NCI-H1105 (cell line): ENCODE results near the gene ATP2B2.
"Not testable (repeated sequence)": the region's sequence is repeated elsewhere in the genome, so short reads cannot be mapped to it uniquely, and the experiment has no call there.

Source experiments
- DNase-seq: peaks from one replicate; lab custom pipeline; 2025; lab: John Stamatoyannopoulos, UW

Gene ATP2B2

DNA sequence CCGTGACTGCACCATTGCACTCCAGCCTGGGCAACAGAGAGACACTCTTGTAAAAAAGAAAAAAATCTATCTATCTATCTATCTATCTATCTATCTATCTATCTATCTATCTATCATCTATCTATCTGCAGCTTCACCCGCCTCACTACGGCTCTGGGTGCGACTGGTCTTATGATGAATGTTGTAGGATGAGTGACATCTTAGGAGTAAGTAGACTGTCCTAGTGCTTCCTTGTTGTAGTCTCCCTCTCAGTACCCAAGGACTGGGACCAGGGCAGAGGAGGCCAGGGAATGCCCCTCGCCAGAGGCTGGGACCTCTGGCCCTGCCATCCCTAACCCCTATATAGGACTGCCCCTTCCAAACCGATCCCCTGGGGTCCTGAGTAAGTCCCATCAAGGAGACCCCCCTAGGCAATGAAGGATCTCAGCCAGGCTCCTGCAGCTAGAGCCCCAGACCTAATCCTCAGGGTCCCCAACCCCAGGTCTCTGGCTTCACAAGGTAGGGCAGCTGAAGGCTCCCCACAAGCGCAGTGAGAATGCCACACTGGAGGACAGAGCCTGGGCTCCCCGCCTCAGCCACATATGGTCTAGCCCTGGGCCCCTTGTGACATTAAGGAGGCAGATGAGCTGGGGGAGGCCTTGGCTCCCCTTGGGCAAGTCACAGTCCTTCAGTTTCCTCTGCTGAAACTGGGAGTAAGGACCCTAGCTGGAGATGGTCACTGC is 183.6 kb downstream of the ATP2B2 start:
- no peak for DNase-seq

- DNase-seq, result no peak
Measured at GRCh38 chr3:10320320-10320677, 185.1 kb downstream of the ATP2B2 start.

GRCh38 chr3:10319804-10320203 is 185.6 kb downstream of the ATP2B2 start:
- no peak for DNase-seq

DNA sequence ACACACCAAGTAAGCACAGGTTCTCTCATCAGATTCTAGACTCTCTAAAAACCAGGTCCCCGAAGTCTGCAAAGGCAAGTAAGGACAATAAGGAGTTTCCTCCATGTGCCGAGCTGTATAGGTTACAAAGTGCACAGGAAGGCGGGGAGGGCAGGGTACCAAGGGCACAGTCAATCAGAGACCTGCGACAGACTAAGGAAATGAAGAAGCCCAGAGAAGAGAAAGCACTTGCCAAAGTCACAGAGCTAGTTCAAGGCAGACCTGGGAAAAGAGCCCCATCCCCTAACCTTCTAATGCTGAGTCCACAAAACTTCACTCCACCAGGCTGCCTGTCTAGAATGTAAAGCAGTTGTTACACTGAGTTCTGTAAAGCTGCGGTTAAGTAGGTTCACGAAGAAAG is 186.1 kb downstream of the ATP2B2 start:
- DNase-seq, result no peak

- no peak for DNase-seq
Measured at GRCh38 chr3:10317961-10318350, 187.4 kb downstream of the ATP2B2 start.

DNA sequence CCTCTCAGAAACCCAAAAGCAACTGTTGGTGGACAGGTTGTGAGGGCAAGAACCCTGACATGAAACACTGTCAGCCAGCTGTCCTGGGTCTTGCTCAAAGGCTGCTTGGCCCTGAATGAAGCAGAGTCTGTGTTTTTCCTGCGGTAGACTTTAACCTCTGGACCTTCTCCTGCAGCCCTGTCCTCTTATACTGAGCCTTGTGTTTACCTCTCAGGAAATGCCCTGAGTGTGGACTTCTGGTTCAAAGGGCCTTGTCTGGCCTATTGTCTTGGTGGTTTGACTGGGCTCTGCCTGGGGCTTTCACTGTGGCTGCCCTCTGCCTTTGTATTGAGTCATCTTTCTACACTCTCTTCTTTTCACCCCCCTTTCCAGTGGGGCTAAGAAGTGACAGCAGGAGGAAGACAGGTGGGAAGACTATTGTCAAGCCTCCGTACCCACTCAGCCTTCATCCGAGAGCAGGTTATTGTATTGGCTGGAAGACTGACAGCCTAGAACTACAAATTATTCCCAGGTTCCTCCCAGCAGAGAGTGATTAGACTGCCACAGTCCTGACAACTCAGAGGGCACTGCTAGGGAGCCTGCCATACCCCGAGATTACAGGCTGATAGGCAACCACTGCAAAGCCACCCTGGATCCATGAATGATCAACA is 187.9 kb downstream of the ATP2B2 start:
- DNase-seq, result no peak

DNA sequence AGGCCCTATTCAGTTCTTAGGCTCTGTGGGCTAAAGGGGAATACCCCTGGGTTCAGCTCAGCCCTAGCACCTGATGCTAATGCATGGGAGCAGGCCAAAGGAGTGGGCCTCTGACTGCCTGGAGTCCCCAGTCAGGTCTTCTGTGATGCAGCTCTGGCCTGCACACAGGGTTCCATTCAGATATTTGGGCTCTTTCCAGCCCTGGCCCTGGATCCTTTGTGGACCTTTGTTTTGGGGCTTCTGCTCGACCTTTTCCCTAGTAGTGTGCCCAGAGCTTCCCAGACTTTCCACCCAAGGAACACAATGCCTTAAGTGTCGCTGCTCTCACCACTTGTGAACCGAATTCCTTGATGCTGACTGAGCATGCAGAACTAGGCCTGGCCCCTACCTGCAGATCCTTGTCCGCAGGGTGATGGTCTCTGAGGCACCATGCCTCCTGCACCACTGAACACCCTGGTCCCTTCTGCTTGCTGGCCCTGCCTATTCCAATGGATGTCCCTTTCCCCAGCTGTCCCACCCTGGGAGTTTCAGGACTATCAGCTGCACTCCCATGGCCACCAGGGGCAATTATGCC is 189.5 kb downstream of the ATP2B2 start:
- DNase-seq, result no peak

GRCh38 chr3:10315101-10315500 is 190.3 kb downstream of the ATP2B2 start:
- DNase-seq, result no peak

GRCh38 chr3:10312861-10313260 is 192.5 kb downstream of the ATP2B2 start:
- no peak for DNase-seq

GRCh38 chr3:10312391-10312790 is 193.0 kb downstream of the ATP2B2 start:
- DNase-seq, result no peak

DNA sequence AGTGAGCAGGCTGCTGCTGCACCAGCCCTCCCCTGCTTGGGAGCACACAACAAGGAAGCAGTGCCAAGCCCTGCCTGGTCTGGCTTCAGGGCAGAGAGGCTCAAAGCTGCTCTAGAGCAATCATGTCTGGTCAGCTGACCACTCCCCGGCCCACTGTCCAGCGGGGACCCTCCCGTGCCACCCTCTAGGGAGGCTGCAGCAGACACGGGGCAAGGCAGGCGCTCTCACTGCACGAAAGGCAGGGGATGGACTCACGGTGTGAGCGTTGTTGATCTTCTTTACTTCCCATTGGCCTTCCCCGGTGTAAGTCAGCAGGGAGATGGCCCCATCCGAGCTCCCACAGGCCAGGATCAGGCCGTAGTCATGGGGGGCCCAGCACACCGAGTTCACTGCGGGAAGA is 193.7 kb downstream of the ATP2B2 start:
- no peak for DNase-seq

DNA sequence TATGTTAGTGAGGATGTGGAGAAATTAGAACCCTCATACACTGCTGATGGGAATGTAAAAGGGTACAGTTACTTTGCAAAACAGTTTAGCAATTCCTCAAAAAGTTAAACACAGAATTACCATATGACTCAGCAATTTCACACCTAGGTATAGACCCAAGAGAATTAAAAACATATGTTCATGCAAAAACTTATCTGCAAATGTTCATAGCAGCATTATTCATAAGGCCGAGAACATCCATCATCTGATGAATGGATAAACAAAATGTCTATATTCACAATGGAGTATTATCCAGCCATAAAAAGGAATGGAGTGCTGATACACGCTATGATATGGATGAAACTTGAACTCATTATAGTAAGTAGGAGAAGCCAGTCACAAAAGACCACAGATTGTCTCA is 194.8 kb downstream of the ATP2B2 start:
- no peak for DNase-seq

- no peak for DNase-seq
Measured at GRCh38 chr3:10309736-10310135, 195.7 kb downstream of the ATP2B2 start.

DNA sequence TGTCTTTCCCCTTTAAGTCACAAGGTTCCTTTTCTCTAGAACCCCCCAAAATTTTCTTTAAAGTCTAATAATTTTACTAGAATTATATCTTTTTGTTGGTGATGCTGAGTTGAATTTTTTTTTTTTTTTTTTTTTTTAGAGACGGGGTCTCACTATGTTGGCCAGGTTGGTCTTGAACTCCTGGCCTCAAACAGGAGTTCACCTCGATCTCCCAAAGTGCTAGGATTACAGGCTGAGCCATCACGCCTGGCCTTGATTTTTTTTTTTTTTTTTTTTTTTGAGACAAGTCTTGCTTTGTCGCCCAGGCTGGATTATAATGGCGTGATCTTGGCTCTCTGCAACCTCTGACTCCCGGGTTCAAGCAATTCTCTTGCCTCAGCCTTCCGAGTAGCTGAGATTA is 196.7 kb downstream of the ATP2B2 start:
- DNase-seq, result no peak

DNA sequence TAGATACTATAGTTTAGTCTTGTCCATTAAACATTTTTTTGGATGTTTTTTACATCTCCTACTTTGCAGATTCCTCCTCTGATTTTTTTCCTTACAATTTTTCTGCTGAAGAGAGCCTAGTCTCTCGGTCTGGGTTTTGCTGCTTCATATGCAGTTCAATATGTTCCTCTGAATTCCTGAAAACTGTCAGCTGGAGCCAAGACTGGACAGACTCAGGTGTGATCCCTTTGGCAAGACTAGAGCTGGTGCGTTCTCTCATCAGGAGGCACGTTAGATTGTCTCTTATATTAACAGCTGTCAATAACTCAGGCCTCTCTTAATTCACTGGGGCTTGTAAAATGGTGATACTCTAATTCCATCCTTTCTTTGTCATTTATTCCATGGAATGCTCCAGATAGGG is 199.2 kb downstream of the ATP2B2 start:
- no peak for DNase-seq

- no peak for DNase-seq
Measured at GRCh38 chr3:10305331-10305902, 200.0 kb downstream of the ATP2B2 start.

GRCh38 chr3:10304905-10305304 is 200.5 kb downstream of the ATP2B2 start:
- DNase-seq, result no peak

- DNase-seq, result no peak
Measured at GRCh38 chr3:10303785-10304184, 201.6 kb downstream of the ATP2B2 start.

DNA sequence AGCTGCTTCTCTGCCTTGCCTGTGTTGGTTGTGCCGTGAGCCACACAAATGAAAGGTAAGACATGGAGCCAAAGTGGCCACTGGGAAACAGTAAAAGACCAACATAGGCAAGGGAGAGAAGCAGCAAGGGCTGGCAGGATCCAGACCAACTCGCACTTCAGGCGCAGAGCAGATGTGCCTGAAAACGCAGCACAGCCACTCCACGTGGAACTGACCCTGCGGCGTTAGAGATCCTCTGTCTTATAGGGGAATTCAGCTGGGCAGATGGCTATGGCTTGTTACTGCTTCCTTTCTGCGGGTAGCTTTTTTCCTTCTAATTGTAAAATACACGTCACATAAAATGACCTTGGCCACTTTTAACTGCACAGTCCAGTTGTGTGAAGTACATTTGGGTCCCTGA is 202.3 kb downstream of the ATP2B2 start:
- no peak for DNase-seq

GRCh38 chr3:10300087-10300486 is 205.3 kb downstream of the ATP2B2 start:
- no peak for DNase-seq

DNA sequence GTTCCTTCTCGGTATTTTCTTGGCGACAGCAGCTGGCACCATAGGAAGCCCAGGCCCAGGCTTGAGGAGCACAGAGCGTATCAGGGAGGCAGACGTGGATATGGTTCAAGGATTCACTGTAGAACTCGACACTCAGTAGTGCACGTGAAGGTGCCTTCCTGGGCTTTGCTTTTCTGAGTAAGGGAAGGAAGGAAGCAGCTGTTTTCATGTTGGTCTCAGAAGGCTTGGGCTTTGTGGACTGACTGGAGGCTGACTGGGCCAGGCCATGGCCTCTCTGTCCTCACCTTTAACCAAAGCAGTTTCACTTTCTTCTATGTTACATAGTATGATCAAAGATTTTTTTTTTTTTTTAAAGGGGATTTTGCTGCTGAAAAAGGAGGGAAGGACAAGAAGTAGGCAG is 205.7 kb downstream of the ATP2B2 start:
- no peak for DNase-seq

GRCh38 chr3:10299175-10299574 is 206.2 kb downstream of the ATP2B2 start:
- no peak for DNase-seq

DNA sequence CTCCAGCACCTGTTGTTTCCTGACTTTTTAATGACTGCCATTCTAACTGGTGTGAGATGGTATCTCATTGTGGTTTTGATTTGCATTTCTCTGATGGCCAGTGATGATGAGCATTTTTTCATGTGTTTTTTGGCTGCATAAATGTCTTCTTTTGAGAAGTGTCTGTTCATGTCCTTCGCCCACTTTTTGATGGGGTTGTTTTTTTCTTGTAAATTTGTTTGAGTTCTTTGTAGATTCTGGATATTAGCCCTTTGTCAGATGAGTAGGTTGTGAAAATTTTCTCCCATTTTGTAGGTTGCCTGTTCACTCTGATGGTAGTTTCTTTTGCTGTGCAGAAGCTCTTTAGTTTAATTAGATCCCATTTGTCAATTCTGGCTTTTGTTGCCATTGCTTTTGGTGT is 207.3 kb downstream of the ATP2B2 start:
- DNase-seq, result not testable (repeated sequence)
